Inferior parietal cortex (tissue), 1 donor: ENCODE data around the gene NEU4.
"Not testable (repeated sequence)": the region's sequence is repeated elsewhere in the genome, so short reads cannot be mapped to it uniquely, and the experiment has no call there.

Experiments
- DNase-seq: peaks from one replicate; pipeline ENCODE4 v3.0.0-alpha.2; 2016; ENCODE audit errors: extremely low spot score

The NEU4 gene

DNA sequence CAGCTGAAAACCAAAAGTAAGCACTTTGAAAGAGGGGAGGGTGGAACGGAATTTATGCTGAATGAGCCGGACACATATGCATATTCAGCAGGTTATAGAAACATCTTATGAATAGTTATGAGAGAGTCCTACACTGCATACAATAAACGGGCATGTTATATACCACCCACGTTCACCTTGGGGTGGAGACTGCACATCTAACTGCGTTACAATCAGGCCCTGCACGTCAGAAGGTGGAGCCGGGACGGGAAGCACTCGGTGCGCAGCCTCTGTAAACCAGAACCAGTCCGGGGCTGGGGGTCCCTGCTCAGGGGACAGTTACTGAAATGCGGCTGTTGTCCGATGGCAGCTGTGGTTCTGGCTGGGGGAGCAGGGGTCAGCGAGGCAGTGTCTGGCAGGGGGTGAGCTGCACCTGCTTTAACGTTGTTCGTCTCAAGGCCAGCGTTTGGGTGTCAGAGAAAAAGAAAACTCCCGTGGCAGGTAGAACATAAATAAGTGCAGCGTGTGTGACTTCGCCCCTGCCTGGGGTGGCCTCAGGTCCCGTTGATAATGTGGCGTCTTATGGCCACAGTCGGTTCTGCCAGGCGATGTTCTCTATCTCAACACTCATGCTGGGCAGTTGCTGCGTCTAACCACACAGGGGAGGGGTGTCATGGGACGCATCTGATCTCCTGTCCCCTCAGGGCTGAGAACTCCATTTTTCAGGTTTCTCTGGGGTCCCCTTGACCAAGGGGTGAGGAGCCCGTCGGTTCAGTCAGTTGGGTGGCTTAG, 24.9 kb downstream of the NEU4 start:
- not testable (repeated sequence) for DNase-seq

DNA sequence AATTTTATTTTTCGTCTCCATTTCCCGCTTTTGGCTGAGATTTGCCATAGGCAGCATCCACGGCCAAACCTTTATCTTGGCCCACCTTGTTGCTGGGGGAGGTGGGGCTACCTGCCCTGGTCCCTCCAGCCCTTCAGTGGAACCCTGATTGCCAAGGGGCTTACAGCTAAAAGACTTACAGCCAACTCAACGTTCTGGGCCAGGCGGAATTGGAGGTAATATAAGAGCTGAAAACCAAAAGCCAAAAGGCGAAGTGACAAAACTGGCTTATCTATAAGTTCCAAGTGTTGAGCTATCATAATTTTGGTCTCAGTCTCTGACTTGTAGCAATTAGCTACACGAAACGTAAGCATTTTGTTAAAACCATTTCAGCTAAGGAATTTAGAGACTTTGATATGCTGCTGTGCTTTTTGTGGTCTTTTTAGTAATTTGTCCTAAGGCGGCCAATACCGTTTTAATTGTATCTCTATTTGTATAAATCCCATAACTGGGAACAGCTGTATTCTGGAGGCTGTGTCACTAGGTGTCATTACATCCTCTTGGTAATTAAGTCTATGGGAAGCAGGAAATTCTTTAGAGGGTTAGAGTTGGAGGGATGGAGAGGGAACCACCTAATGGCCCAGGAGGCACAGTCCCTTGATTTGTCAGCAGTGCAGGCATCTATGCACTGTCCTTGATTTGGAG, 25.7 kb downstream of the NEU4 start:
- DNase-seq: no peak

DNA sequence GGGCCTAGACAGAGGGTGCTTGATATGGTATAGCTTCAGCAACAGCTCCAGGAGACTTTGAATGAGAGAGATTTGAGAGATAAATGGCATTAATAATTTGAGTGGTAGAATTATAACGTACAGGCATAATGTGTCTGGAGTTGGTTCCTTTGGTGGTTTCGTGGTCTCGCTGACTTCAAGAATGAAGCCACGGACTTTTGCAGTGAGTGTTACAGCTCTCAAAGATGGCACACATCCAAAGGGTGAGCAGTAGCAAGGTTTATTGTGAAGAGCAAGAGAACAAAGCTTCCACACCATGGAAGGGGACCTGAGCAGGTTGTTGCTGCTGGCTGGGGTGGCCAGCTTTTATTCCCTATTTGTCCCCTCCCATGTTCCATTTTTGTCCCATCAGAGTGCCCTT, 26.6 kb downstream of the NEU4 start:
- DNase-seq: no peak

DNA sequence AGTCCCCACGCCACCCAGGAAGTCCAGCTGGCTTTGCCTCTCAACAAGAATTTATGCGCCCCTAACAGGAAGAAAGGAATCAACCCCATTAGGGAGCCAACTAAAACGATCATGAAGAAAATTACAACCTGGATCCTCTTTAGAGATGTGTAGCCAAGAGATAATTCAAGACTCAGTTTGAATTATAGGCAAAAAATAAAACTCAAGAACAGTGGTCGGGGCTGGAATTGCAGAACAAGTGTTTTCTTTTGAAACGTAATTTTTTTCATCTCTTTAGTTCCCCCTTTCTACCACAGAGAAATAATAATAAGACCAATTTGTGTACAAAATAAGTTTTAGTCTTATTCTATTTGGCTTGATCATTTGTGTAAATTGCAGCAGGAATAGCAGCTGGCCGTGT, 27.3 kb downstream of the NEU4 start:
- no peak for DNase-seq

DNA sequence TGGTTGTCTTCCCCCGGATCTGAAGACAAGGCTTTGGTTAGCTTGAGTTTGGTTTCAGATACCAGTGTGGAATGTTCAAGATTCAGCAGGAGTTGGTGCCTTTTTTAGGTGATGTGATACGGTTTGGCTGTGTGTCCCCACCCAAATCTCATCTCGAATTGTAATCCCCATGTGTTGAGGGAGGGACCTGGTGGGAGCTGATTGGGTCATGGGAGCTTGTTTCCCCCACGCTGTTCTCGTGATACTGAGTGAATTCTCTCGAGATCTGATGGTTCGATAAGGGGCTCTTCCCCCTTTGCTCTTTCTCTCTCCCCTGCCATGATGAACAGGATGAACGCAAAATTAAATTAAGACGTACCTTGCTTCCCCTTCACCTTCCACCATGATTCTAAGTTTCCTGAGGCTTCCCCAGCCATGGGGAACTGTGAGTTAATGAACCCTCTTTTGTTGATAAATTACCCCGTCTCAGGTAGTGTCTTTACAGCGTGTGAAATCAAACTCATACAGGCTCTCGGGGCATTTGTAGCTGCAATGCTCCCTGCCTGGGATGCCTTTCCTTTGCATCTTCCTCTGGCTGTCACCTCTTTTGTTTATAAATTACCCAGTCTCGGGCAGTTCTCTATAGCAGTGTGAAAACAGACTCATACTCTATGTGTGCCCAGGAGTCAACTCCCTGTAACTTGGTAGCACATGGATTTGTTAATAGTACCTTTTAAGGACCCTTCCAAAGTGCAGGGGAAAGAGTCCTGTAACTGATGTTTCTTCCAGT, 28.4 kb downstream of the NEU4 start:
- no peak for DNase-seq

DNA sequence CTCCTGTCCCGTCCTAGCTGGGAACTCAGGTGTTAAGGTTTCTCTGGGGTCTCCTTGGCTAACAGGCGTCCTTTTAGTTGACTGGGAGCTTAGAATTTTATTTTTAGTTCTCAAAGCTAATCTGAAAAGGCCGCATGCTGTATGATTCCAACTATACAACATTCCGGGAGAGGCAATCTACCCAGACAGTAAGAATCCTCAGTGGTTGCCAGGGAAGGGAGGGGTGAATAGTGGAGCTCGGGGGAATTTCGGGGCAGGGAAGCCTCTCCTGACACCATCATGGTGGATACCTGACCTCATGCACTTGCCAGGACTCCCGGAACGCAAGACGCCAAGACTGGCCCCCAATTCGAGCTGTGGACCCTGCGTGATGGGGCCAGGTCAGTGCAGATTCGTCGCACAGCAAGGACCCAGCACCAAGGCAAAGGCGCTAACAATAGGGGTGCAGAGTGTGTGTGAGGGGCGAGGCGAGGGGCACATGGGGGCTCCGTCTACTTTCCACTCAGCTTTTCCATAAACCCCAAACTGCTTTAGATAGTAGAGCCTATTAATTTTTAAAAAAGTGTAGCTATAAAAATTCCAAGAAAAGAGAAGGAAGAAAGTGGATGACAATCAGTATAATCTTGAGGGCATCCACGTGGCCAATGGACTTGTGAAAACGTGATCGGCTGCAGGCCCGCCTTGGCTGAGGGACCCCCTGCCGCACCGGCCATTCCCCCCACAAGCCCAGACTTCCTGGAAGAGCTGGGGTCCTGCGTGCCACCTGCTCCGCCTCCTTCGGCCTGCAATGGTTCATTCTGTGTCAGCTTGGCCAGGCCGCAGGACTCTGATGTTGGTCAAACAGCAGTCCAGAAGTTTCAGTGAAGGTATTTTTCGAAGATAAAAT, 32.4 kb downstream of the NEU4 start:
- DNase-seq: no peak

DNA sequence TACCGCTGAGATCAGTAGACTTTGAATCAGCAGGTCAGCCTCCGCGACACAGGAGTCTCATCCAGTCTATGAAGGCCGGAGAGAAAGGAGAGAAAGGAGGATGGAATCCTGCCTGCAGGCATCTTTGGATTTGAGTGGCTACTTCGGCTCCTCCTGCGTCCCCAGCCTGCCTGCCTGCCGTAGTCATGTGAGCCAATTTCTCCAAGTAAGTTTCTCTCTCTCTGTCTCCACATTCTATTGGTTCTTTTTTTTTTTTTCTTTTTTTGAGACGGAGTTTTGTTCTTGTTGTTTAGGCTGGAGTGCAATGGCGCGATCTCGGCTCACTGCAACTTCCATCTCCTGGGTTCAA, 33.0 kb downstream of the NEU4 start:
- DNase-seq: no peak

DNA sequence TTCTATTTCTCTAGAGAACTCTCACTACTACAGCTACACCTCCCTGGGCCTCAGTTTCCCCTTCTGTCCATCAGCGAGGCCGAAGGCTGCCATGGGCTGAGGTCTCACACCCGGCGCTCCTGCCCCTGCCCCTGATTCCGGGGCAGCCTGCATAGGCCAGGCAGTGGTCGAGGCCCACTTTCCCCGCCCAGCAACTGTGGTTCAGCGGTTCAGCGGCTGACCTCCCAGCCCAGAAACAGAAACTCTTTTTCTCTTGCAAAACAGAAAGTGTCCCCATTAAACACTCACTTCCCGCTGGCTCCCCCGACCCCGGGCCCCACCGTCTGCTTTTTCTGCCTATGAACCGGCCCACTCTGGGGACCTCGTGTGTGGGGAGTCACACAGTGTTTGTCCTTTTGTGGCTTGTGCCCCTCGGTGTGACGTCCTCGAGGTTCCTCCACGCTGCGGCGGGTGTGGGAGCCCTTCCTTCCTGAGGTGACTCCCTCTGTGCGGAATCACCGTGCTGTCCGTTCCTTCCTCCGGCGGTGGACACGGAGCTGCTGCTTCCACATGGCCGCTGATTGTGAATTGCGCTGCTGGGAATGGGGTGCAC, 33.7 kb downstream of the NEU4 start:
- DNase-seq: no peak

DNA sequence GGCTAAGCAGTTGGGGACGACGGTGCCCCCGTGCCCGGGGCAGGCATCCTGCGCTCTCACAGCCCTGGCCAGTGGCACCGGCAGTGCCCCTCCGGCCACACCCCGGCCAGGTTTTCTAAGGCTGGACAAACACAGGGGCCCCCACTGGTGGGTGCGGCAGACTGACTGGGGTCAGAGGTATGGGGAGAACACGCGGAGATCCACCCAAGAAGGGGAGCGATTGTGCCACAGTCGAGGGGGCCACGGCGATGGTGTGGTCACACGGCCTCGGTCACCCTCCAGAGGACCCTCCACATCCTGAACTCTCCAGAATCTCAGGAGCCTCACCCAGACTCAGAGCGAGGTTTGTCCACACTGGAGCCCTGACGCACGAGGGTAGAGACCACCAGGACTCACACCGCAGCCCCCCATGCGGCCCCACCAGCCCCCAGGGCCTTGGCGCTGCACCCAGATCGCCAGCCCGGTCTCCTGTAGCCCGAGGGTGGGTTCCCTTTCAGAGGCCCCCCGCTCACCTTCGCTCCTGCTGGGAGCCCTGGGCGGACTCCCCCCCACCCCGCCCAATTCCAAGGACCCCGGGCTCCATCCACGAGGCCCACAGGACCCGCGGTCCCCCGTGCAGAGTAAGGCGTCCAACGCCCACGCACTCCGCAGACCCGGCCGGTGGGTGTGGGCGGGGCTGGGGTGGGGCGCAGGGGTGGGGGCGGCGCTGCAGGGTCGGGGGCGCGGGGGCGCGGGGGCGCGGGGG, 34.5 kb downstream of the NEU4 start:
- no peak for DNase-seq

DNA sequence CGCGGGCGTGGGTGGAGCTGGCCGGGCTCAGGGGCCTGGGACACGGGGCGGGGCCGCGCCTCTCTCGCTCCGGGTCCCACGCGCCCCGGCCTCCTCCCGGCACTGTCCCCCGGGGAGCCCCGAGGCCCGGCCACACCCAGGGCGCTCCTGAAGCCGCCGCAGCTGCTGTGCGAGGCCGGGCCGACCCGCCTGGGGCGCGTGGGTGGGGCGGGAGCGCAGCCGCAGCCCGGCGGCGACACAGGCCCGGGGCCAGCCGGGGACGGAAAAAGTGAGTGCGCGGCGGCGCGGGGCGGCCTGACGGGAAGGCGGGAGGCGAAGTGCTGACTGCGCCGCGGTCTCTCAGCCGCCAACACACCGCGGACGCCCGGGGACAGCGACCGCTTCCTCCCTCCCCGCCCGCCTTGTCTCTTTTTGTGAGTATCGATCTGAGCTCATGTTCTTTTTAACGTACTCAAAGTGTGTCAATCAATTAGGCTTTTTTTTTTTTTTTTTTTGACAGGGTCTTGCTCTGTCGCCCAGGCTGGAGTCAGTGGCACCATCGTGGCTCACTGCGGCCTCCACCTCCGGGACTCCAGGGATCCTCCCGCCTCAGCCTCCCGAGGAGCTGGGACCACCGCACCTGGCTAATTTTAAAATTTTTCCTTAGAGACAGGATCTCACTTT, 35.2 kb downstream of the NEU4 start:
- DNase-seq: no peak

DNA sequence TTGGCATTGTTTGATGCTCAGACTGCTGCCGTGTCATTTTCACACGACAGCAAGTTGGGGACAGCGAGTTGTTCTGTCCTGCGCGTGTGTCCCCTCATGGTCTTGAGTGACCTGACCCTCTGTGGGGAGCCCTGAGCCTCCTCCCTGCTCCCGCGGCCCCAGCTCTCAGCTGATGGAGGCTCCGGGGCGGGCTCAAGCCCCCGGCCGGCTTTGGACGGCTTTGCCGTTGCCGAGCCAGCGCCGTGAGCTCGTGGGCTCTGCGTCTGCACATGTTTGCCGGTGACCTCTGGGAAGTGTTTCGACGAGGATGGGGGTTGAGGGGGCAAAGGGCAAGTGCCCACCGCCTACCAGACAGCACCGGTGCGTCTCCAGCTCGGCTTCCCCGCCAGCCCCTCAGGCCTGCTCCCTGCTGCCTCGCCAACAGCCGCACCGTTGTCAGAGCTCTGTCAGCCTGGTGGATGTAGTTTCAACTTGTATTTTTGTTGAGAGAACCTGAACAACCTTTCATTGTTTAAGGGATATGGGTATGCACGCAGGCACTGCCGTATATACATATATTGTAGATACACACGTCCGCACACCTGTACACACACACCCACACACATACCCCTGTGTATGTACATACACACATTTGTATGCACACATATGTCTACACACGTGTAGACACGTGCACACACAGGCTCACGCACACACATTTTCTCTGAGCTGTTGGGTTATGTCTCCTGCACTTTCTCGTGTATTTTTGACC, 36.0 kb downstream of the NEU4 start:
- no peak for DNase-seq

DNA sequence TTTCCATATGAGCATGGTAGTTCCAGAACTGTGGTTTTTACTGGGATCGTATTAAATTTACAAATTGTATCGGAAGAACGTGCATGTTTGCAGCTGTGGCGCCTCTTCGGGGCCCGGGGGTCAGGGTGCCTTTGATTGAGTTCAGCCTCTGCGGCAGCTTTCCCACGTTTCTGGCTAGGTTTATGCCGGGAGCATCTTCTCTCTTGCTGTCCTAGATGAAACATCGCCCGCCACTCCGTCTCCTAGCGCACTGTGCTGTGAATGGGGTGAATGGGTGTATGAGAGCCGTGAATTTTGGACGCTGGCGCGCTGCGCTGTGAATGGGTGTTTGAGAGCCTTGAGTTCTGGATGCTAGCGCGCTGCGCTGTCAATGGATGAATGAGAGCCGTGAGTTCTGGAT, 37.4 kb downstream of the NEU4 start:
- DNase-seq: no peak

DNA sequence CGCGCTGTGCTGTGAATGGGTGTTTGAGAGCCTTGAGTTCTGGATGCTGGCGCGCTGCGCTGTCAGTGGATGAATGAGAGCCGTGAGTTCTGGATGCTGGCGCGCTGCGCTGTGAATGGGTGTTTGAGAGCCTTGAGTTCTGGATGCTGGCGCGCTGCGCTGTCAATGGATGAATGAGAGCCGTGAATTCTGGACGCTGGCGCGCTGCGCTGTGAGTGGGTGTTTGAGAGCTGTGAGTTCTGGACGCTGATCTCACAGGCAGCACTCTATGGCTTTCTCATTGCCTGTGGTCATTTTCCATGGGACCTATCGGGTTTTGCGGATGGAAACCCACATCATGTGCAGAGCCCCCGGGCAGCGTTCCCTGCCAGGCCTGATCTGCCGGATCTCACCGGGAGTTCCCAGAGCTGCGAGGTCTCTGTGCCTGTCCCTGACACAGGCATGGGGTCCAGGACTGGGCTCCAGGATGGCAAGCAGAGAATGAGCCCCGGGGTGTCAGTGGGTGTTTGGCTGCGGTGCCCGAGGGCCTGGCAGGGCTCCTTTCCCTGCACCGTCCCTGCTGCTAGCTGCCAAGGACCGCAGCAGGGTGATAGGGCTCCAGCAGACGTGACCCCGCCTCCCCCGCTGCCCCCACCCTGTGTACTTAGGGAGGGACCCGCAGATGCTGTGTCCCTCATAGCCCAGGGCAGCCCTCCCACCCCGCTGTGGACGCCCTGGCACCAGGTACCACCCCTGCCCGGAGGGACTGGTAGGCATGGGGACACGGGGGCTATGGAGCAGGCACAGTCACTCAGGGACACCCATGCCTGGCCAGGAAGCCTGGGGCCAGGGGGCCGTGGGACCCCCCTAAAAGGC, 40.0 kb downstream of the NEU4 start:
- DNase-seq: no peak

DNA sequence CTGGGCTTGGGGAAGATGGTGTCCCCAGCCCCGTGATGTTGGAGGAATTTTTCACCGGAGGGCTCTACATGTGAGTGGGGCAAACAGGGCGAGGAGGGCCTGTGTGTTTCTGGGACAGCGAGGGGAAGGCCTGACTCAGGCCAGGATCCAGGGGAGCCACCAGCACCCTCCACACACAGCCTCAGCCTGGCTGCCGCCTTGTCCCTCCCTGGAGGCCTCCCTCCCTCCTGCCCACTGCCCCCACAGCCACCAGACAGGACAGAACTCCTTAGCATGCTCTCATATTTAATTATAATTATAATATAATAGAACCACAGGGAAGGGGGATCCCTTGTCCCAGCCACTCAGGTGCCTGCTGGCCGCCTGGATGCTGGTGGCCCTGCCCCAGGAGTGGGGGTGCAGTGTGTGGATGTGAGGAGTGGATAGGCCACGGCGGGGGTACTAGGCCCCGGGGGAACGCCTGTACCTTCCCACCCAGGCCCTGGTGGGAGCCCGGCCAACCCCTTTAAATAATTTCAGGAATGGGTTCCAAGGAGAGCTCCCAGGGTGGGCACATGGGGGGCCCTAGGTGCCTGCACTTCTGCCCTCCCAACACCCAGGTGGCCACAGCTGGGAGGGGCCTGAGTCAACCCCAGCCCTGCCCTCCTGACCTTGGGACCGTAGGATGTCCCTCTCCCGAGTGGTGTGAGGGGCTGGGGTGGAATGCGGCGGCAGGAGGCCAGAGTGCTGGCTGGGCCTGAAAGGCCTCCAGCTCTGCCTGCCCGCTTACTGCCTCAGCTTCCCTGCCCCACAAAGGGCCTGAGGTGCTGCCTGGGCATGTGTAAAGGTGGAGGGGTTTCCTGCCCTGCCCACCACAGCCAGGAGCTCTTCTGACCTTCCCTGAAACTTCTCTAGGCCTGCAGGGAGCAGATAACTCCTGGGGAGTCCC, 40.9 kb downstream of the NEU4 start:
- no peak for DNase-seq

DNA sequence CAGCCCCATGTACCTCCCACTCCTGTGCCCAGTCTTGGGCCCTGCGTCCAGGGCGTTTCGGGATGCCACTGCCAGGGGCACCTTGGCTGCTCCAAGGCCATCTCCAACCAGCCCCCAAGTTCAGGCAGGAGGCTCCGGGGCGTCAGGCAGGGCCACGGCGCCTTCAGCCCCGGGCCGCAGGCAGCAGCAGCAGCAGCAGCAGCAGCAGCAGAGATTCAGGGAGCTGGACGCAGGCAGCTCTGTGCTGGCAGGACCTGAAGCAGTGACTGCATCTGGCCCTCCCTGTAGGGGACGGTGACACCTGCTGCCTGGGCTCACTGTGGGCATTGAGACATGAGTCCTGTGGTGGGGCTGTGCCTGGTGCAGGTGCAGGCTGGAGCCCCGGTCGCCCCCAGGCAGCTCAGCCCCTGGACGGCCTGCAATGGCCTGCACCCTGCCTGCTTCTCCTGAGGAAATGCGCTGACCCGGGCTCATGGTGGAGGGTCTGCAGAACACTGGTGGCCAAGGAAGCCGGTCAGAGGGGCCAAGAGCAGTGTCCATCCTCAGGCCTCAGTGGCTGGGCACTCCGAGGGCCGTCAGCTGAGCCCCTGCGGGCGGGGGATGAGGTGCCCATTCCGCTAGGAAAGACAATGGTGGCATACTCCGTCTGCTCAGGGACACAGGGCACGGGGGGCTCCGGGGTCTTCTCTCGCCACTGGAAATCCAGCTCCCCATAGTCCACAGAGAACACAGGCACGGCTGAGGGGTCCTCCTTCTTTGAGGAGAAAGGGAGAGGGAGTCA, 41.7 kb downstream of the NEU4 start:
- DNase-seq: no peak

DNA sequence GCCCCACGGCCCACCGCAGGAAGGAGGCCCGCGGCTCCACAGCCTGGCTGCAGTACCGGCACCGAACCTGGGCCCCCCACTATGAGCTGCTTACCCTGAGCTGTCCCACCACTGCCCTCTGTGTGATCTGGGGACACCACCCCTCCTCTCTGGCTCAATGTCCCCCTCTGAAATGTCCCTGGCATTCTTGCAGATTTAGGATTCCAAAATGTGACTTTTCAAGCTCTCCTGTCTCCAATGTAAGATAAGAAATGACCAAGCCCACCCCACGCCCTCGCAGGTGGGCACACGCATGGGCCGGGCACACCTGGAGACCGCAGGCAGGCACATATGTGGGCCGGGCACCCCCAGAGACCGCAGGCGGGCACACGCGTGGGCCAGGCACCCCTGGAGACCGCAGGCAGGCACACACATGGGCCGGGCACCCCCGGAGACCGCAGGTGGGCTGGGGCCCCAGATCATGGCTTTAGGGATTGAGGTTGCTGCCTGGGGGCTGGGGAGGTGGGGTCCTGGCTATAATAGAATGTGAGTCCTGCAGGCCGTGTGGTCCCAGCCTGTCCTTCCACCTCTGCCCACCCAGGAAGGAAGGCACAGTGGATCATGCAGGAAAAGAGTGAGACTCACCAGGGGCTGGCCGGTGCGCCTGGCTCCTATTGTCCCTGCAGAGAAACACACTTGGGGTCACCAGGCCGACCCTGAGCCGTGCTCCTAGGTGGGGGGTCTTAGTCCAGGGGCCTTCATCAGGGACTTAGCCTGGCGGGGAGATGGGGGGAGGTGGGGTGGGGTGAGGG, 42.5 kb downstream of the NEU4 start:
- DNase-seq: no peak
